K562 (cell line): Measurements from ENCODE around the gene LSM14B.

Experiments
- CTCF ChIP-seq, 3 experiments: IDR thresholded peaks in 2 of 3; conservative IDR thresholded peaks in 1 of 3; 2 replicates each; pipeline ENCODE4 v1.5.1; 2011 to 2012; ENCODE audit warnings: low read length in 3 of 3, mild to moderate bottlenecking in 3 of 3, control low read depth in 2 of 3, improper control_type of control experiment in 1 of 3, inconsistent platforms in 1 of 3, low read depth in 1 of 3, mixed read lengths in 1 of 3, moderate library complexity in 1 of 3; ENCODE audit not compliant: insufficient read depth in 2 of 3
- EP300 ChIP-seq: IDR thresholded peaks from 2 replicates; pipeline ENCODE4 v1.6.1; 2012; ENCODE audit warnings: low read length, improper control_type of control experiment
- MAX ChIP-seq: sonication (generic); formaldehyde crosslinking; IDR thresholded peaks from 2 replicates; pipeline ENCODE4 v1.9.0; 2022; ENCODE audit warnings: mild to moderate bottlenecking, missing genetic modification reagents
- MAZ ChIP-seq, 2 experiments: fragments of 450-650 bp in 1 of 2; sonication (generic) in 1 of 2; formaldehyde crosslinking; IDR thresholded peaks in 1 of 2; conservative IDR thresholded peaks in 1 of 2; 2 replicates each; pipeline versions ENCODE4 v1.4.0 to v1.5.0; 2020; ENCODE audit warnings: mild to moderate bottlenecking in 1 of 2, missing genetic modification reagents in 1 of 2
- POLR2A ChIP-seq: fragments of 450-650 bp; conservative IDR thresholded peaks from 2 replicates; pipeline ENCODE4 v1.6.1; 2016
- POLR2AphosphoS5 ChIP-seq: IDR thresholded peaks from 2 replicates; pipeline ENCODE4 v1.6.1; 2011; ENCODE audit warnings: mild to moderate bottlenecking, low read depth, low read length, moderate library complexity; ENCODE audit not compliant: control insufficient read depth, insufficient read depth
- SIN3A ChIP-seq, 2 experiments: fragments of 150-350 bp in 1 of 2; IDR thresholded peaks; 2 replicates each; pipeline ENCODE4 v1.6.1; 2011 to 2016; ENCODE audit warnings: borderline replicate concordance in 2 of 2, low read depth in 2 of 2, low read length in 2 of 2, mild to moderate bottlenecking in 2 of 2, moderate library complexity in 2 of 2; ENCODE audit not compliant: control insufficient read depth in 1 of 2
- SMARCA5 ChIP-seq: fragments of 450-650 bp; IDR thresholded peaks from 2 replicates; pipeline ENCODE4 v1.6.1; 2016
- ZBTB34 ChIP-seq: fragments of 250-450 bp; sonication (Bioruptor Pico); IDR thresholded peaks from 2 replicates; pipeline ENCODE4 v1.8.0; 2021; ENCODE audit warnings: mild to moderate bottlenecking, moderate library complexity
- ZHX1 ChIP-seq: fragments of 150-350 bp; conservative IDR thresholded peaks from 2 replicates; pipeline ENCODE4 v1.6.1; 2014; ENCODE audit warnings: low read length

GRCh38 chr20:62120365-62120762 is 1.9 kb upstream of the LSM14B start:
- TF ChIP-seq ZHX1 (no peak), MAZ (CRISPR knock-in tag; conservative IDR thresholded peaks at IDR 0.05 in 1 of 2, IDR thresholded peaks at IDR 0.05 in 1 of 2) (no peak), MAX (CRISPR knock-in tag) (no peak), SMARCA5 (no peak), SIN3A (IDR thresholded peaks at IDR 0.05; ENCODE audit: borderline replicate concordance in 2 of 2, control insufficient read depth in 1 of 2, low read depth in 2 of 2, low read length in 2 of 2) (no peak), ZBTB34 (CRISPR knock-in tag) (no peak), POLR2AphosphoS5 (no peak), POLR2A (no peak), CTCF (IDR thresholded peaks at IDR 0.05 in 2 of 3, conservative IDR thresholded peaks at IDR 0.05 in 1 of 3; ENCODE audit: insufficient read depth in 2 of 3, low read depth in 1 of 3, low read length in 3 of 3) (no peak), EP300 (no peak)
